Muscle of leg (tissue), 11 donors: ENCODE data around the gene TP53I11. TPM values are rescaled to one million over a fixed set of nuclear protein-coding genes. Genes with fewer than 3 reads are reported as not detected.
A peak's percentile ranks its signal among the peaks of the same experiment; 100 is the strongest.

Experiments
- DNase-seq: peaks from one replicate; pipeline ENCODE4 v3.0.0; 2013
- H3K27ac ChIP-seq: one replicate; pipeline ENCODE4 v1.5.1; 2013; ENCODE audit warnings: mild to moderate bottlenecking, low read length, control low read depth
- H3K27me3 ChIP-seq: one replicate; pipeline ENCODE4 v1.6.1; 2013; ENCODE audit warnings: low read length; ENCODE audit not compliant: control insufficient read depth, insufficient read depth
- H3K36me3 ChIP-seq: one replicate; pipeline ENCODE4 v1.6.1; 2013; ENCODE audit warnings: low read length; ENCODE audit not compliant: control insufficient read depth, insufficient read depth
- H3K4me1 ChIP-seq: one replicate; pipeline ENCODE4 v1.6.1; 2013; ENCODE audit warnings: low read length; ENCODE audit not compliant: control insufficient read depth, insufficient read depth
- H3K4me3 ChIP-seq: one replicate; pipeline ENCODE4 v1.5.1; 2013; ENCODE audit warnings: low read length, control low read depth
- H3K9me3 ChIP-seq: replicated peaks from 2 replicates; pipeline ENCODE4 v1.6.1; 2013; ENCODE audit warnings: low read depth, low read length; ENCODE audit not compliant: control insufficient read depth
- WGBS: methylation state at CpG from one replicate; pipeline ENCODE4 v1.1.5; 2013; ENCODE audit warnings: missing lambda C conversion rate; ENCODE audit not compliant: insufficient coverage; 5-methylcytosine and 5-hydroxymethylcytosine counted together
- polyA plus RNA-seq, 8 donors: library from polyadenylated mRNA; unstranded; fragments of 120-200 nt; gene quantifications; one replicate each; pipeline versions ENCODE4 v1.2.1 to v1.2.3, GENCODE V29; 2013; ENCODE audit warnings: inconsistent platforms in 1 of 8, low replicate concordance in 1 of 8; ENCODE audit not compliant: insufficient read length in 8 of 8, insufficient read depth in 1 of 8
- total RNA-seq: library from RNA; stranded (reverse); fragments of 120-200 nt; gene quantifications from one replicate; pipeline ENCODE4 v1.2.4, GENCODE V29; 2013

The TP53I11 gene
- total and polyA plus RNA-seq, 9 donors, result 14.7 to 56.1 (median 46.3) TPM

DNA sequence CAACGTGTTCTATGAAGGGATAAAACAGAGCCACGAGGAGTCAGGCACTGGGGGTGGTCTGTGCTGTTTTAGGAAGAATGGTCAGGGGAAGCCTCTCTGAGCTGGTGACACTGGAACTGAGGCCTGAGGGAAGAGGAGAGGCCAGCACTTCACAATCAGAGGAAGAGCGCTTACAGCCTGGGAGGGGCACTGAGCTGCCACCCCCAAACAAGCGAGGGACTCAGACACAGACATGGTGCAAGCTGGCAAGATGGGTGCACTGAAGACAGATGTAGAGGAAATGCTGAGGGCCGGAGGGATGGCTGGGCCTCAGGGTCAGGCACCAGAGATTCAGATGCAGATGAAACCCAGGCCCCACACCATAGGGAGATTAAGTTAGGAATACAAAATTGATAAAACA lies 40.0 kb upstream of the TP53I11 start:
- Histone ChIP-seq H3K4me1 (peaks cover 28% of the 10 kb centered on the region), H3K9me3 (no peaks in the 10 kb centered on the region), H3K27ac (no peak overlapping the region), H3K4me3 (no peak overlapping the region), H3K36me3 (no peaks in the 10 kb centered on the region), H3K27me3 (peaks cover 7% of the 10 kb centered on the region)
- DNase-seq, result no peak
- 66% methylated on average over 5 of the region's 5 CpGs for WGBS

DNA sequence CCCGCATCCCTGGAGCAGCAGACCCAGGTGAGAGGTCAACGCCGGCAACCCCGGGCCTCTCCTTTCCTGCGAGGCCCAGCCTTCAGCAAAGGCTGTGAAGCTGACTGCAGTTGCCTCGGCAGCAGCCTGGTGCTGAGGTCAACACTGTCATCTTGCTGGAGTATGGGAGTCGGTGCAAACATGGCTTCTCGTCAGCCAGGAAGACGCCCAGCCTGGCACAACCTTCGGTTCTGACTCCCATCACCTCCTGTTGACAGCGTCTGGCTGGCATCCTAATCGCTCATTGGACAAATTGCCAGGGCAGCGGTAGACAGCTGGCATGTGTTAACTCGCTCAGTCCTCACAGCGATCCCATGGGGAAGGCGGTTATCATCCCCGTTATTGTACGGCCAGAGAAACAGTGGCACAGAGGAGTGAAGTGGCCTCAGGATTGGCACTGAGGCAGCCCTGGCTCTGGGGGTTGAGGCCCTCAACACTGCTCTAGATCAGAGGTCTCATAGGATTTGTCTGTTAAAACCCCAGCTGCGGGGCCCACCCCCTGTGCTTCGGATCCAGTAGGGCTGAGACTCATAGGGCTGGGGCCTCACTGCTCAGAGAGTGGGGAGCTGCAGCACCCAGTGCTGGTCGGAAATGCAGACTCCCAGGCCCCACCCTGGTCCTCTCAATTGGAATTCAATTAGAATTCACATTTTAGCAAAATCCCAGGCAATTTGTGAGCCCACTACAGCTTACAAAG lies 39.3 kb upstream of the TP53I11 start:
- Histone ChIP-seq H3K4me3 (no peak overlapping the region), H3K27me3 (peaks cover 7% of the 10 kb centered on the region), H3K36me3 (no peaks in the 10 kb centered on the region), H3K9me3 (no peaks in the 10 kb centered on the region), H3K27ac (no peak overlapping the region), H3K4me1 (peaks cover 28% of the 10 kb centered on the region)
- DNase-seq, result peak; percentile 36
- WGBS, result 63% methylated on average over 18 of the region's 21 CpGs

DNA sequence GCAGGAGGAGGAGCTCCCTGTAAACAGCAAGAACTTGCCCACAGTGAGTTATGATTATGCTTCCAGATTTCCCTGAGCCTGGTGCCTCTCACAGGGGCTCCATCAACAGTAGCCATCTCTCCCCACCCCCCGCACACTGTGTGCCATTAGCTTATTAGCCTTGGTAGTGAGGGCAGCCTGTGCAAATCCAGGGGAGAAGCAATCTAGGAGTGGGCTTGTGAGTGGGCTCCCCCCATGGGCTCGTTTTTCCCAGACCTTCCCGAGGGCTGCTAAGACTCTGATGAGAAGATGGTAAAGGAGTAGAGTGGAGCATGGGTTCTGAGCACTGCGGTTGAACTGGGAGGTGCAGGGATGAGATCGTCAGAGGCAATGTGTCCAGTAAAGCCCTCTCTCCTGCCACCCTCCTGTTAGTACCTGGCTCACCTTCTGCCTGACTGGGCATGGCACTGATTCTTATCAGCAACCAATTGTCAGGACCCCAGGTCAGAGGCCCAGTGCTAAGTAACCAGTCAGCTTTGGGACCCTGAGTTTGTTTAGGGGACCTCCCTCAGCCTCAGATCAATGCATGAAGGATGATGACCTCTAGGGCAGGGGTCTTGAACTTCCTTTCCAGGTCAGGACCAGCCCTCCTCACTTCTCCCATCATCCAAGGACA lies 38.4 kb upstream of the TP53I11 start:
- no peak for DNase-seq
- Histone ChIP-seq H3K9me3 (no peaks in the 10 kb centered on the region), H3K4me3 (no peak overlapping the region), H3K4me1 (peaks cover 25% of the 10 kb centered on the region), H3K27ac (no peak overlapping the region), H3K36me3 (no peaks in the 10 kb centered on the region), H3K27me3 (peaks cover 6% of the 10 kb centered on the region)
- 67% methylated on average over 2 of the region's 5 CpGs for WGBS

DNA sequence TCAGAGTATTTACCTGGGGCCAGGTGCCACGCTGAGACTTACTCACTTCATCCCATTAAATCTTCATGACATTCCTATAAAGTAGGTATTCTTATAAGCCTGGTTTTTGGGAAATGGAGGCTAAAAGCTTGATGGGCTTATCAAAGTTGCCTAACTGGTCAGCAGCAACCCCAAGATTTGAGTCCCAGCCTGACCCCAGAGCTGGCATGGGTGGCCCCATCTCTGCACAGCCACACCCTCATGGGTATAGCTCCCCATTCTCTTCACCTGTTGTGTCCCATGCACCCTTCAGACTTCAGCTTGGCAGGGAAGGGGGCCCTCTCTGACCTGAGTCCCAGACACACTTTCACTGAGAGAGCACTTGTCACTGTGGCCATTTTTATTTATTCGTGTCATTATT lies 37.4 kb upstream of the TP53I11 start:
- 63% methylated on average over 1 of the region's 2 CpGs for WGBS
- Histone ChIP-seq H3K27ac (no peak overlapping the region), H3K36me3 (no peaks in the 10 kb centered on the region), H3K4me3 (no peak overlapping the region), H3K4me1 (peaks cover 23% of the 10 kb centered on the region), H3K27me3 (peaks cover 5% of the 10 kb centered on the region), H3K9me3 (no peaks in the 10 kb centered on the region)
- DNase-seq, result no peak

DNA sequence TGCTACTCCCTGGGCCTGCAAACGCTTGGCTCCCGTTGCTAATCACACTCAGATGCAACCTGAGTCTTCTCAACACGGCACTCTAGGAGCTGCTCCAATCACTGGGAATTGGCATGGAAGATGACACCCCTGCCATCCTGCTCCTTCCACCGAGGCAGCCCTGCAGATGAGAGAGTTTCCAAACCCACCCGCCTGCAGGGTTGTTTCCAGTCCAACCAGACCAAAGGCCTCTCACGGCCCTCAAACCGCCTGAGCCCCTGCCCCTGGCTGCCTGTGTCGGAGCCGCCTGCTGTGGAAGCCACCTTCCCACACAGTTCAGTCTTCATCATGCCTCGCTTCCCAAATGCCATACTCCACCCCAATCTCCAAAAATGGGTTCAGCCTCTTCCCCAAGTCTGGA lies 36.8 kb upstream of the TP53I11 start:
- H3K27ac ChIP-seq, result no peak overlapping the region
- H3K27me3 ChIP-seq, result peaks cover 5% of the 10 kb centered on the region
- H3K4me3 ChIP-seq, result no peak overlapping the region
- H3K36me3 ChIP-seq, result no peaks in the 10 kb centered on the region
- no peak for DNase-seq
- H3K9me3 ChIP-seq, result no peaks in the 10 kb centered on the region
- H3K4me1 ChIP-seq, result peaks cover 23% of the 10 kb centered on the region
- 56% methylated on average over 9 of the region's 10 CpGs for WGBS

DNA sequence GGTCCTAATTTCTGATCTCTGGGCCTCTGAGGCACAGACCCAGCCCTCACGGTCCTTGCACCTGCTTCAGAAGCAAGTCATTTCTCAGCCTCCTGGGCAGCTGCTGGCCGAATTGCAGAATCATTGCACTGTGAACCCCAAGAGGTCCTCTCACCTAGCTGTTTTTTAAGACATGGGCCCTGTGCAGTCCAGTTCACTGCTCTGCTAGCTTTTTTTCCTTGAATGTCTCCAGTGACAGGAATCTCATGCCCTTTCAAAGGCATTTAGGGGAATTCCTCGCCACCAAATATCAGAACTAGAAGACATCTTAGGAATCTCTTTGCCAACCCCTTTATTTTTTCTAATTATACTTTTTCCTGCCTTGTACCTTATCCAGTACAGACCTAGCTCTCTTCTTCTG lies 35.6 kb upstream of the TP53I11 start:
- Histone ChIP-seq H3K27ac (no peak overlapping the region), H3K9me3 (peaks cover 2% of the 10 kb centered on the region), H3K4me3 (no peak overlapping the region), H3K27me3 (peaks cover 5% of the 10 kb centered on the region), H3K4me1 (peaks cover 15% of the 10 kb centered on the region), H3K36me3 (no peaks in the 10 kb centered on the region)
- WGBS, result 74% methylated on average over 2 of the region's 3 CpGs
- DNase-seq, result no peak

DNA sequence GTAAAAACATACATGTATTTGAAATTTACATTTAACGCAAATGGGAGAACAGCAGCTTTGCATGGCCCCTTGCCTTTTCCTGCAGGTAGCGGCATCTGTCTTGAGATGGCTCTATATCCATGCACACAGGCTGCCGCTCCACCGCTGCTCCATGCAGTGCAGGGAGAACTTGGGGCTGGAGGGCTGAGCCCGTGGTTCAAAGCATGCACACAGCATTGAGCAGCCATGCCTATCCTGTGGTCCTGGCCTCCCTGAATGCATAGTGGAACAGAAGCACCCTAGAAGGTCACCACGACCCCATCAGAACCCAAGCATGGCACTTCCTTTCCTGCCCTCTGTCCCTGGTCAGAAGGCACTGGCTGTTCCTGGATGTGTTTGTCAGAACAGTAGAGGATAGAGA lies 35.0 kb upstream of the TP53I11 start:
- peaks cover 3% of the 10 kb centered on the region for H3K9me3 ChIP-seq
- 91% methylated on average over 5 of the region's 6 CpGs for WGBS
- peaks cover 14% of the 10 kb centered on the region for H3K4me1 ChIP-seq
- no peaks in the 10 kb centered on the region for H3K36me3 ChIP-seq
- H3K27me3 ChIP-seq, result peaks cover 3% of the 10 kb centered on the region
- no peak for DNase-seq
- H3K4me3 ChIP-seq, result no peak overlapping the region
- H3K27ac ChIP-seq, result no peak overlapping the region

DNA sequence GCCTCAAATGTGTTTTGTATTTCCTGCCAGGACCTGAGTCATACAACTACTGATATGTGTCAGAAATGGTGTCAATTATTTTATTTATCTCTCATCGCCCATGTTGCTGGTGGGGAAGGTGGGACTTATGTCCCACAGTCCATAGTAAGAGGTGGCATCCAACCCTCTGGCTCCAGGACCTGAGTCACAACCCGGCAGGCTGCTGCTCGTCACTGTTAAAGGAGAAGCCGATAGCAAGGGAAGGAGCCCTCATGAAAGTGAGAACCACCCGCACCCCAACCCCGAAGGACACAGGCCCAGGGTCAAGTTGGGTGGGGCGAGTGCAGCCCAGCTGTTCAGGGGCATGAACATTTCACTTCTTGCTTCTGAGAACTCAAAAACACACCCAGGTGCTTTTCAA lies 33.1 kb upstream of the TP53I11 start:
- Histone ChIP-seq H3K4me3 (no peak overlapping the region), H3K4me1 (peaks cover 19% of the 10 kb centered on the region), H3K27ac (no peak overlapping the region), H3K9me3 (peaks cover 3% of the 10 kb centered on the region), H3K36me3 (no peaks in the 10 kb centered on the region), H3K27me3 (no peaks in the 10 kb centered on the region)
- WGBS, result 69% methylated on average over 4 of the region's 7 CpGs
- DNase-seq, result no peak

DNA sequence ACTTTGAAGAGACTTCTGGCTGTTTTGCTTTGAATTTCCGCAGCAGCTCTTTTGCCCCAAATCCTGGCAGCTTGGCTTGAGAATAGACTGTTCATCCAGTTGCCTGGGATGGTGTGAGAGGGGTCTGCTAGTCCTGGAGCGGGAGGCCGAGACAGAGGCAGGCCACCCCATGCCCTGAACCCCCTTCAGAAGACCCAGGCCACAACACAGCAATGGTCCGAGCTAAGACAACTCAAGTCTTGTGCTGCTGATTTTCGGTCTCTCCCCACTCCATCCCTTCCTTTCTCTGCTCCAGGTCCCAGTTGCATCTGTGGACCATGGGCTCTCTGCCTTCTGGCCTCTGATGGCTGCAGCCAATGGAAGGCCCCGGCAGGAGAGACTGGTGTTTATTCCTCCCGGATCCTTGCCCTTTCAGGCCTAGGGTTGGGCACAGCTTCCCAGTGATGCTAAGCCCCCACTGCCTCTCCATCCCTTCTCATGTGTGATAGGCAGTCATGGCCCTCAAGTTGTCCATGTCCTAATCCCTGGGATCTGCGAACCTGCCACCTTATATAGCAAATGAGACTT lies 31.9 kb upstream of the TP53I11 start:
- peaks cover 3% of the 10 kb centered on the region for H3K9me3 ChIP-seq
- no peaks in the 10 kb centered on the region for H3K27me3 ChIP-seq

DNA sequence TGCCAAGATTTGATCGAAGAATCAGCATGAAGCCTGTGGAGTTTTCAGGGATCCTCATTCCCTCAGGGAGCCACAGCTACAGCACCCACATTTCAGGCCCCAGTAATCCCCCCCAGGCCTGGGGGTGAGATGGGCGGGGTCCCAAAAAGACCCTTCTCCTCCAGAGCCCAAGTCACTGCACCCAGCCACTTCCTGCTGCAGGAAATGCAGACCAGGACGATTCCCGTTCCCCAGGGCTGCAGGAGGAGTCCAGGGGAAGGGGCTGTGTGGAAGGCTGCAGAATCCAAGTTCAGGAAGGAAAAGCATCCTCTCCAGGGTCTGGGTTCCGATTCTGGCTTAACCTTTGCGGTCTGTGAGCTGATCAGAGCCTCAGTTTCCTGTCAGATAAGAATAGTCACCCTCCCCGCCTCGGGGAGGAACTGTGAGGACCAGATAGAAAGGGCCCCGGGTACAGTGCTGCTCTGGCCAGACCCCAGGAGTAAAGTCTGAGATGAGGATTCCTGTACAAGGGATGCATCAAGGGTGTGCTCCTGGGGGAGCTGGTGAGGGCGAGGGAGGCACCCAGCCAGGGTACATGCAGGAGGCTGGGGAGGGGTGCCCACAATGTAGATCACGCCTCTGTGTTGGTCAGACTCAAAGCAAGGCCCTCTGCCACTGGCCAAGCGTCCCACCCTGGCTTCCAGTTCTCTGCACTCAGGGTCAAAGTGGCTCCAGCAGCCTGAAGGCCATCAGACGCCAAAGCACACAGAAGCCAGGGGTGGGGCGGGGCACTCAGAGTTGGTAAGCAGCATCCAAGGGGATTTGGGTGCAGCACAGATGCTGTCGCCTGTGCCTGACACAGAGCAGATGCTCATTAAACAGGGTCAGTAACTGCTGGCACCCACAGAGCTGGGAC lies 30.1 kb upstream of the TP53I11 start:
- peak overlapping the region; percentile 69 for H3K27ac ChIP-seq
- no peaks in the 10 kb centered on the region for H3K27me3 ChIP-seq
- no peaks in the 10 kb centered on the region for H3K36me3 ChIP-seq
- peaks cover 22% of the 10 kb centered on the region for H3K4me1 ChIP-seq
- WGBS, result 79% methylated on average over 11 of the region's 15 CpGs
- DNase-seq, result no peak
- peaks cover 3% of the 10 kb centered on the region for H3K9me3 ChIP-seq
- no peak overlapping the region for H3K4me3 ChIP-seq

More for the DNA sequence above, 31.9 kb upstream of the TP53I11 start:
- H3K4me1 ChIP-seq, result peaks cover 23% of the 10 kb centered on the region
- 91% methylated on average over 4 of the region's 8 CpGs for WGBS
- no peak overlapping the region for H3K4me3 ChIP-seq
- H3K36me3 ChIP-seq, result no peaks in the 10 kb centered on the region
- no peak overlapping the region for H3K27ac ChIP-seq
- DNase-seq, result no peak
